HepG2 (cell line): ENCODE data around the gene QSOX1.

Experiments used
- ELF1 ChIP-seq: sonication (generic); formaldehyde crosslinking; IDR thresholded peaks from 2 replicates; pipeline ENCODE4 v1.4.0; 2020; ENCODE audit warnings: missing genetic modification reagents
- HMG20A ChIP-seq: IDR thresholded peaks from 2 replicates; pipeline ENCODE4 v1.6.1; 2016; ENCODE audit warnings: borderline replicate concordance
- POLR2AphosphoS5 ChIP-seq: IDR thresholded peaks from 2 replicates; pipeline ENCODE4 v1.6.1; 2012; ENCODE audit warnings: low read depth, low read length
- SP5 ChIP-seq: IDR thresholded peaks from 2 replicates; pipeline ENCODE4 v1.6.1; 2016; ENCODE audit warnings: low read depth, borderline replicate concordance
- ZNF253 ChIP-seq: sonication (generic); formaldehyde crosslinking; IDR thresholded peaks from 2 replicates; pipeline ENCODE4 v1.8.0; 2022; ENCODE audit warnings: mild to moderate bottlenecking, missing genetic modification reagents, borderline replicate concordance
- TF ChIP-seq, protein P1 (sequence below): IDR thresholded peaks from 2 replicates; pipeline ENCODE4 v1.6.1; 2016; ENCODE audit warnings: missing compliant biosample characterization, missing genetic modification reagents, borderline replicate concordance

DNA sequence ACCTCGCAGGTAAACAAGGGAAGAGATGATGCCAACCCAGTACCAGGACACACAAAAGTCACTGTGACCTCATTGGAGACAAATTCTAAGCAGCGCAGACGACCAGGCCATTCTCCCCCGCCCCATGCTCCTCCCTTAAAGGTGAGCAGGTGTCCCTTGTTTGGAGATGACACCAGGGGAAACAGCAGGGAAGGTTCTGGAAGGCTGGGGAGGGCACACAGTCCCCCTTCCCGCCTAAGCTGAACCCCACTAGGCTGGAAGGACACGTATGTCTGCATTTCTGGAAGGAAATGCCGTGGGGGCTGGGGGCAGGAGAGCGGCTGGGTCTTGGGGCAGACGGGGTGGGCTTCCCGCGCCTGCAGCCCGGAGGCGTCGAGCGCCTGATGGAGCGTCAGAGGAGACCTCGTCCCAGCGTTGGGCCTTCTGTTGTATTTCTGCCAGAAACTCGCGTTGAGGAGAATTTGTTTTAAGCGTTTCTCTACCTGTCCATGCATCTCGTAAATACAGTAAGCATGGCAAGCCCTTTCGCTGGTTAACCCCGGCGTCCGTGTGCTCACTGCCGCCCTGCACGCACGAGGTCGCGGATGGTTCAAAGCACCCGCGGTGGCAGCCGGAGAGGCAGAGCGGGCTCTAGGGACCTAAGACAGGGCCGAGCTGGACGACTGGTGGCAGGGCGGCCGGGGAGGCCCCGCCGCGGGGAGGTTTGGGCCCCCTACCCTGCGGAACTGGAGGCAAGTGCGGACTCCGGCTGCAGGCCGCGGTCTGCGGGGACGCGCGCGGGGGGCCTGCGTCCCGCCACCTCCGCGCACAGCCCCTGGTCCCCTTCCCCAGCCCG is 74.2 kb downstream of the QSOX1 start:
- TF ChIP-seq, protein P1, sequence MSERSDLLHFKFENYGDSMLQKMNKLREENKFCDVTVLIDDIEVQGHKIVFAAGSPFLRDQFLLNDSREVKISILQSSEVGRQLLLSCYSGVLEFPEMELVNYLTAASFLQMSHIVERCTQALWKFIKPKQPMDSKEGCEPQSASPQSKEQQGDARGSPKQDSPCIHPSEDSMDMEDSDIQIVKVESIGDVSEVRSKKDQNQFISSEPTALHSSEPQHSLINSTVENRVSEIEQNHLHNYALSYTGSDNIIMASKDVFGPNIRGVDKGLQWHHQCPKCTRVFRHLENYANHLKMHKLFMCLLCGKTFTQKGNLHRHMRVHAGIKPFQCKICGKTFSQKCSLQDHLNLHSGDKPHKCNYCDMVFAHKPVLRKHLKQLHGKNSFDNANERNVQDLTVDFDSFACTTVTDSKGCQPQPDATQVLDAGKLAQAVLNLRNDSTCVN (CRISPR knock-in tag): no peak
- TF ChIP-seq ZNF253 (no peak), HMG20A (CRISPR knock-in tag) (no peak), POLR2AphosphoS5 (no peak), SP5 (CRISPR knock-in tag) (no peak), ELF1 (CRISPR knock-in tag) (no peak)
